HG02885 (cell line): ENCODE data around the gene FAM219A.
"Not testable (repeated sequence)": the region's sequence is repeated elsewhere in the genome, so short reads cannot be mapped to it uniquely, and the experiment has no call there.

Experiments used
- ATAC-seq: cut with Tn5 transposase; IDR thresholded peaks from one replicate; pipeline ENCODE4 v1.9.1; 2021; ENCODE audit warnings: mild to moderate bottlenecking; ENCODE audit not compliant: unreplicated experiment, poor library complexity

Gene FAM219A

DNA sequence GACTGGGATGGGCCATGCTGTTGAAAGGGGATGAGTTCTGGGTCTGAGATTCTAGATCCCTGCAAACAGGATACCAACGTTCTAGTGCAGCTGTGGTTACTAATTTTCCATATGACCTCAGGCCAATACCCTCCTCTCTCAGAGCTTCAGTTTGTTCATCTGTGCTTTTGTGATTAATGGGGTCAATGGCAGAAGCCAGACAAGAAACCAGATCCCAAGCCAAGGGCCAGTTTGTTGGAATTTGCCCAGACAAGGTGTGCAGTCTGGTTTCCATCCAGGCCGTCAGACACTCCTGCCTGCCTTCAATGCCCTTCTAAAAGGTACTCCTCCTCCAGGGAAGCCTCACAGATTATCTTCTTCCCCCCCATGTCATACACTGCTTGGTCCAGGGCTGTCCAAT lies 93.1 kb downstream of the FAM219A start:
- ATAC-seq, result no peak

DNA sequence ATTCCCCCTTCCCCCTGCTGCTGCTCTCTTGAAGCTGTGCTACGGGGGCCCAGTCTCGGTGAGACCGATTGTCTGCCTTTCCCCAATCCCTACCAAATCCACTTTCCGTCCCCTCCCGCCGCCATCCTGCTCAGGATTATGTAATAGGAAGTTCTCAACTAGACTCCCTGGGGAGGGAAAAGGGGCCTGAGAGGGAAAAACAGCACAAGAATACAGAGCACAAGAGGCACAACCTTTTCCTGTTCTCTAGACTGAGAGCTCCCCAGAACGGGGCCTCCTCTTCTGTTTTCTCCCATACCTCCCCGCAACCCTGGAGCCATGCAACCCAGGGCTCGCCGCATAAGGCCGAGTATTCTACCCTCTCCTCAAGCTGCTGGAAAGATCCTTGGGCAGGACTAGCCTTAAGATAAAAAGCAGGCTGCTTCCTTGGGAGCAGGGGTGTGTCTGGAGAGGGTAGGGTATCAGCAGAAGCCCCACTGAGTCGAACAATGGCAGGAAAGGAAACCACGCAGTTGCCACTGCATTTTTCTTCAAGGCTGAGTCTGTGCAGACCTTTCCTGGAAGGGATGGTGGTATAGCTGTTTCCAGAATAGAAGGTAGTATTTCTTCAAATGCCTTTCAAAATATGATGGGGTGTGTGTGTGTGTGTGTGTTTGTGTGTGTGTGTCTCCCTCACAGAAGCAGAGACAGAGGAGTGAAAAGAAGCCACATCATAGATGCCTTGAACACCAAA lies 94.6 kb downstream of the FAM219A start:
- no peak for ATAC-seq

DNA sequence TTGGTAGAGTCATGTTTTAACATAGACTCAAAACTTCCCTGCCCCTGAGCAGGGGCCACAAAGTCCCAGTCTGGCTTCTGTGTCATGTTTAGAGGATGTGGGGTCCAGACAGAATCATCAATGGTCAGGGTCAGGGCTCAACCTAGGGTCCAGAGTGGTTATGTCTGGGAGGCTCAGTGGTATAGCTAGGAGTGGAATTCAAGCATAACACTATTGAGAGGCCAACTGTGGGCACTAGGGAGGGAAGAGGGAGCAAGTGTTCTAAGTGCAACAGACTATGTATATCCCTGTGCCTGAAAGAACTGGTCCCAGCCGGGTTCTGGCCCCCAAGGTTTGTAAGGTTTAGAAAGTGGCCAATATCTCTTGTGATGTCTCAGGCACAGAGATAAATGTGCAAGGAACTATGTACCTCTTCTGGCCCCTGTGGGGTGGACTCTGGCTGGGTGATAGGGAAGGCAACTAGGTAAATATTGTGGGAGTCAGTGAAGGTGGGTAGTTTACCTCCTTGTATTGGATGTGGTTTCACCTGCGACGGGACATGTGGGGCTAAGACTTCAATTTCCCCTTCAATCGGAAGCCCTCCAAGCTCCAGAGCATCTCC lies 95.7 kb downstream of the FAM219A start:
- ATAC-seq, result no peak

DNA sequence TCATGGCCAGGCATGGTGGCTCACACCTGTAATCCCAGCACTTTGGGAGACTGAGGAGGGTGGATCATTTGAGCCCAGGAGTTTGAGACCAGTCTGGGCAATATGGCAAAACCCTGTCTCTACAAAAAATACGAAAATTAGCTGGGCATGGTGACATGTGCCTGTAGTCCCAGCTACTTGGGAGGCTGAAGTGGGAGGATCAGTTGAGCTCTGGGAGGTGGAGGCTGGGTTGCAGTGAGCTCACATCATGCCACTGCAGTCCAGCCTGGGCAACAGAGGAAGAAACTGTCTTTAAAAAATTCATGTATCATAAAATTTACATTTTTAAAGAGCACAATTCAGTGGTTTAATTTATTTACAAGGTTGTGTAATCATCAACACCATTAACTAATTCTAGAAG lies 105.4 kb downstream of the FAM219A start:
- ATAC-seq, result not testable (repeated sequence)

DNA sequence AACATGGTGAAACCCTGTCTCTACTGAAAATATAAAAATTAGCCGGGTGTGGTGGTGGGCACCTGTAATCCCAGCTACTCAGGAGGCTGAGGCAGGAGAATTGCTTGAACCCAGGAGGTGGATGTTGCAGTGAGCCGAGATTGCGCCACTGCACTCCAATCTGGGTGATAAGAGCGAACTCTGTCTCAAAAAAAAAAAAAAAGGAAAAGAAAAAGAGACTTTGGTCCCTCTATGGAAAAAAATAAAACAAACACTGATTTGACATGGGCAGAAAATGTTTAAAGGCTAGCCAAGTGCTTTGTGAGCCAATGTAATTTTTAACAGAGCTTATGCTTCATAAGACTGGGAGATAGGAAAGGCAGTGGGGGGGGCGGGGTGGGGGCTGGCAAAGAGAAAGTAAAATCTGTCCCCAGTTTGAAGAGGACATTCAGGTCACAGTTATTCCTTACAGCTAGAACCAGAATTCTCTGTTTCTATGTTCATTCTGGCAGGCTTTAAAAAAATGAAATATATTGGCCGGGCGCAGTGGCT lies 106.2 kb downstream of the FAM219A start:
- ATAC-seq, result not testable (repeated sequence)

DNA sequence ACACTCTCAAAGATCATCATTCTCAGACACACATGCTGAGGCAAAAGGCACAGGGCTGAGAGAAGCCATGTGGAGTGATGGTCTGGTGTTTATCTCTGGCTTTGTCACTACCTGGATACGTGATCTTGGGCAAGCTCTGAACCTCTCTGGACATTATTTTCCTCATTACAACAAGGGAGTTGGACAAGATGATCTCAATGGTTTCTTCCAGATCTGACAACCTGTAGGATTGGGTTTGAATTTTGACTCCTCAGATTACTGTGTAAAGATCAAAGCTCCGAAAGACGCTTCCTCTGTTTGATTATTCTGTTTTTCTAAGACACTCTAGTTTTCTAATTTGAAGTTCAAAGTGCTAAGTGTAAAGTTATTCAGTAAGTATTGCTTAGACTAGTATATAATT lies 109.0 kb downstream of the FAM219A start:
- ATAC-seq, result no peak
